ENCODE measurements around the gene FURIN. TPM values are rescaled to one million over a fixed set of nuclear protein-coding genes. Genes with fewer than 3 reads are reported as not detected.

FURIN gene
- total RNA-seq, 1 experiment from 2014 or later = 35.1 TPM

DNA sequence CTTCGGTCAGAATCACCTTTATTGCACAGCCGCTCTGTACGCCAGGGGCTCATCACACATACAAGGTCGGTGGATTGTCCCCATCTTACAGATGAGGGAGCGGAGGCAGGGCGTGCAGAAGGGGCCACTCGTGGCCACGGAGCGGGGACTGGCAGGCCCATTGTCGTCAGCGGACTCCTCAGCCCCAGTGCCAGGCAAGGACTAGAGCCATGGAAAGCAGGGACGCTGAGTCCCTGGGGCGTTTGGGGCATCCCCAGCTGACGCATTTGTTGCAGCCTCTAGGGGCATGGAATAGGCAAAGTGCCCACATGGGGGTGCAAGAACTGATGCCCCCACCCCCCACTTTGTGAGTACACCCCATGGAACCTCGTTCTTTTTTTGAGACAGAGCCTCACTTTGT, 29.8 kb upstream of the FURIN start:
- Mint-ChIP-seq H3K4me1 (peaks cover 40 to 41% of the 10 kb centered on the region in 2 experiments), H3K4me3 (no peak overlapping the region), H3K27ac (peak overlapping the region in 2 of 3 experiments; percentile 63 to 92; a peak in 2 of 7 replicates), H3K27me3 (ENCODE audit: low read depth) (peaks cover 6% of the 10 kb centered on the region), H3K9me3 (no peaks in the 10 kb centered on the region; a peak in 1 of 5 replicates), H3K36me3 (ENCODE audit: insufficient read depth in 1 of 3, low read depth in 3 of 3) (no peaks in the 10 kb centered on the region)
- no peak overlapping the region for H3K23ac ChIP-seq (ENCODE audit: insufficient read length, low read depth, low read length)
- no peak overlapping the region for H2AFZ ChIP-seq (ENCODE audit: low read length)
- H3K79me2 ChIP-seq (ENCODE audit: insufficient read depth, low read length) = no peaks in the 10 kb centered on the region
- no peak overlapping the region for H3T11ph ChIP-seq (ENCODE audit: low read length)
- no peaks in the 10 kb centered on the region for H4K20me1 ChIP-seq (ENCODE audit: control insufficient read depth, insufficient read depth, insufficient read length)
- H2BK12ac ChIP-seq (ENCODE audit: insufficient read length, low read depth, low read length) = no peak overlapping the region
- no peaks in the 10 kb centered on the region for H3K23me2 ChIP-seq (ENCODE audit: insufficient read length, low read depth, low read length, poor library complexity, severe bottlenecking)
- no CpG with 5 or more reads among the region's 15 CpGs for WGBS (ENCODE audit: extremely low coverage, insufficient read length, low lambda C conversion rate)
- TF ChIP-seq, protein P1, sequence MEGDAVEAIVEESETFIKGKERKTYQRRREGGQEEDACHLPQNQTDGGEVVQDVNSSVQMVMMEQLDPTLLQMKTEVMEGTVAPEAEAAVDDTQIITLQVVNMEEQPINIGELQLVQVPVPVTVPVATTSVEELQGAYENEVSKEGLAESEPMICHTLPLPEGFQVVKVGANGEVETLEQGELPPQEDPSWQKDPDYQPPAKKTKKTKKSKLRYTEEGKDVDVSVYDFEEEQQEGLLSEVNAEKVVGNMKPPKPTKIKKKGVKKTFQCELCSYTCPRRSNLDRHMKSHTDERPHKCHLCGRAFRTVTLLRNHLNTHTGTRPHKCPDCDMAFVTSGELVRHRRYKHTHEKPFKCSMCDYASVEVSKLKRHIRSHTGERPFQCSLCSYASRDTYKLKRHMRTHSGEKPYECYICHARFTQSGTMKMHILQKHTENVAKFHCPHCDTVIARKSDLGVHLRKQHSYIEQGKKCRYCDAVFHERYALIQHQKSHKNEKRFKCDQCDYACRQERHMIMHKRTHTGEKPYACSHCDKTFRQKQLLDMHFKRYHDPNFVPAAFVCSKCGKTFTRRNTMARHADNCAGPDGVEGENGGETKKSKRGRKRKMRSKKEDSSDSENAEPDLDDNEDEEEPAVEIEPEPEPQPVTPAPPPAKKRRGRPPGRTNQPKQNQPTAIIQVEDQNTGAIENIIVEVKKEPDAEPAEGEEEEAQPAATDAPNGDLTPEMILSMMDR (conservative IDR thresholded peaks at IDR 0.05) = no peak
- peaks cover 5% of the 10 kb centered on the region; the same call in 1 of the 2 replicates for H3K4me1 ChIP-seq (ENCODE audit: insufficient read depth, low read length)
- H3K27ac ChIP-seq (ENCODE audit: insufficient read length, low read depth, low read length) = no peak overlapping the region
- H4K8ac ChIP-seq (replicated peaks; ENCODE audit: insufficient read length, low read depth, low read length) = no peak overlapping the region
- no peak for DNase-seq
- H4K5ac ChIP-seq (ENCODE audit: insufficient read length, low read depth, low read length) = no peak overlapping the region
- no peak overlapping the region for H2BK20ac ChIP-seq (ENCODE audit: low read depth, low read length, poor library complexity, severe bottlenecking)
- H4K91ac ChIP-seq (ENCODE audit: insufficient read length, low read depth, low read length) = no peak overlapping the region
- no peak overlapping the region for H2BK120ac ChIP-seq (ENCODE audit: low read depth, low read length, poor library complexity, severe bottlenecking)
- H3K4me2 ChIP-seq (ENCODE audit: insufficient read depth, insufficient read length, low read length) = no peak overlapping the region
- H3K9me3 ChIP-seq (ENCODE audit: control insufficient read depth, low read depth, low read length) = no peaks in the 10 kb centered on the region
- no peaks in the 10 kb centered on the region for H3K79me1 ChIP-seq (ENCODE audit: insufficient read depth, low read depth, low read length, poor library complexity, severe bottlenecking)
- no peak overlapping the region for H3K56ac ChIP-seq (ENCODE audit: insufficient read length, low read depth, low read length)
- no peak overlapping the region for H3K14ac ChIP-seq (ENCODE audit: insufficient read depth, low read length)
- H2AK5ac ChIP-seq (ENCODE audit: insufficient read length, low read length) = no peak overlapping the region
- no peaks in the 10 kb centered on the region for H3K27me3 ChIP-seq (ENCODE audit: insufficient read depth, low read length)
- no peak overlapping the region for H3K4ac ChIP-seq (ENCODE audit: low read depth, low read length)
- no peak overlapping the region for H3K9ac ChIP-seq (ENCODE audit: extremely low read depth, insufficient read length, low read length)
- H3K18ac ChIP-seq (ENCODE audit: insufficient read length, low read depth, low read length) = no peak overlapping the region
- H2BK5ac ChIP-seq (ENCODE audit: insufficient read length, low read length) = no peak overlapping the region
- no peak overlapping the region for H2BK15ac ChIP-seq (ENCODE audit: low read depth, low read length)
